GM20000 (cell line): ENCODE data around the gene IAPP.
"Not testable (repeated sequence)": the region's sequence is repeated elsewhere in the genome, so short reads cannot be mapped to it uniquely, and the experiment has no call there.

Experiments used
- DNase-seq: peaks from one replicate; pipeline ENCODE4 v3.0.0; 2012; ENCODE audit warnings: low spot score
- CTCF ChIP-seq: IDR thresholded peaks from 2 replicates; pipeline ENCODE4 v1.5.1; 2012; ENCODE audit warnings: mild to moderate bottlenecking, control low read depth; ENCODE audit errors: extremely low read depth, missing control alignments

Gene IAPP

GRCh38 chr12:21384261-21384660, 11.6 kb downstream of the IAPP start:
- no peak for DNase-seq
- TF ChIP-seq CTCF, result no peak

- TF ChIP-seq CTCF, result no peak
- DNase-seq, result no peak
Measured at GRCh38 chr12:21387174-21387573, 14.5 kb downstream of the IAPP start.

- TF ChIP-seq CTCF, result no peak
- no peak for DNase-seq
Measured at GRCh38 chr12:21392384-21392783, 19.7 kb downstream of the IAPP start.

GRCh38 chr12:21394828-21395626, 22.3 kb downstream of the IAPP start:
- DNase-seq, result not testable (repeated sequence)

- DNase-seq, result no peak
- no peak for TF ChIP-seq CTCF
Measured at GRCh38 chr12:21413369-21414277, 40.9 kb downstream of the IAPP start.

GRCh38 chr12:21416511-21417121, 43.9 kb downstream of the IAPP start:
- no peak for DNase-seq
- no peak for TF ChIP-seq CTCF

GRCh38 chr12:21418398-21418797, 45.7 kb downstream of the IAPP start:
- DNase-seq, result not testable (repeated sequence)

GRCh38 chr12:21419009-21419699, 46.5 kb downstream of the IAPP start:
- not testable (repeated sequence) for DNase-seq
